Stimulated activated CD8-positive, alpha-beta memory T cell treated with anti-CD3 and anti-CD28 coated beads, Interleukin-2, amount 100 ng/mL, for 48 hours (primary cell): ENCODE measurements around the gene JDP2.
A peak's percentile ranks its signal among the peaks of the same experiment; 100 is the strongest.

Source experiments
- DNase-seq, 2 donors: peaks; one replicate each; pipeline ENCODE4 v3.0.0-alpha.2; 2020; ENCODE audit warnings: low read depth in 2 of 2

The JDP2 gene

GRCh38 chr14:75435473-75435872 lies 7.7 kb downstream of the JDP2 start:
- DNase-seq = no peak

- no peak for DNase-seq
These were observed 9.7 kb downstream of the JDP2 start for GRCh38 chr14:75437201-75438143.

- DNase-seq = no peak
These were observed 10.8 kb downstream of the JDP2 start for GRCh38 chr14:75438486-75439080.

GRCh38 chr14:75439989-75440388 lies 12.2 kb downstream of the JDP2 start:
- DNase-seq = no peak

GRCh38 chr14:75440733-75441477 lies 13.1 kb downstream of the JDP2 start:
- no peak for DNase-seq

- no peak for DNase-seq
These were observed 13.9 kb downstream of the JDP2 start for GRCh38 chr14:75441728-75442127.

- no peak for DNase-seq
These were observed 14.3 kb downstream of the JDP2 start for GRCh38 chr14:75442166-75442565.

- no peak for DNase-seq
These were observed 14.8 kb downstream of the JDP2 start for GRCh38 chr14:75442642-75443041.

GRCh38 chr14:75443203-75443969 lies 15.6 kb downstream of the JDP2 start:
- DNase-seq = no peak

GRCh38 chr14:75445236-75445635 lies 17.4 kb downstream of the JDP2 start:
- no peak for DNase-seq

GRCh38 chr14:75445963-75446362 lies 18.1 kb downstream of the JDP2 start:
- no peak for DNase-seq

- DNase-seq = no peak
These were observed 18.6 kb downstream of the JDP2 start for GRCh38 chr14:75446447-75446846.

- no peak for DNase-seq
These were observed 20.4 kb downstream of the JDP2 start for GRCh38 chr14:75448209-75448608.

- no peak for DNase-seq
These were observed 21.2 kb downstream of the JDP2 start for GRCh38 chr14:75449036-75449435.

- no peak for DNase-seq
These were observed 21.9 kb downstream of the JDP2 start for GRCh38 chr14:75449696-75450095.

GRCh38 chr14:75450381-75451276 lies 22.8 kb downstream of the JDP2 start:
- DNase-seq = no peak

GRCh38 chr14:75452324-75452723 lies 24.5 kb downstream of the JDP2 start:
- DNase-seq = no peak

- DNase-seq = no peak
These were observed 25.3 kb downstream of the JDP2 start for GRCh38 chr14:75452900-75453816.

GRCh38 chr14:75453817-75454434 lies 26.1 kb downstream of the JDP2 start:
- peak in 1 of 2 donors; percentile 8 for DNase-seq
